D341Med (cell line): ENCODE results near the gene CEP104.

Experiments used
- DNase-seq: peaks from one replicate; pipeline ENCODE4 v3.0.0; 2012; ENCODE audit warnings: low spot score

CEP104 gene

DNA sequence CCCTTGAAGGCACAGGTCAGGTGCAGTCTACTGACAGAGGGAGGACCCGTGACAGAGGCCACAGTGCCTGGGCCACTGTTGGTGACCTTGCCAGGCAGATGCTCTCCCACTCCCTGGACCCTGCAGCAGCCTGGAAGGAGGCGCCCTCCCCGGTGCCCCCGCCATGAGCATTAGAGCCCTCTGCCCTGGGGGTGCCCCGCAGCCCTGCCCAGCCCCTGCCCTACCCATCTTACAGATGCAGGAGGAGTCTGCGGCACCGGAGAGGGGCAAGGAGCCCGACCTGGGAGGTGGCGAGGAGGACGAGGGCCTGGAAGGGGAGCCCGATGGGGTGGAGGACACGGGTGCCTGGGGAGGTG, 94.2 kb downstream of the CEP104 start:
- no peak for DNase-seq

DNA sequence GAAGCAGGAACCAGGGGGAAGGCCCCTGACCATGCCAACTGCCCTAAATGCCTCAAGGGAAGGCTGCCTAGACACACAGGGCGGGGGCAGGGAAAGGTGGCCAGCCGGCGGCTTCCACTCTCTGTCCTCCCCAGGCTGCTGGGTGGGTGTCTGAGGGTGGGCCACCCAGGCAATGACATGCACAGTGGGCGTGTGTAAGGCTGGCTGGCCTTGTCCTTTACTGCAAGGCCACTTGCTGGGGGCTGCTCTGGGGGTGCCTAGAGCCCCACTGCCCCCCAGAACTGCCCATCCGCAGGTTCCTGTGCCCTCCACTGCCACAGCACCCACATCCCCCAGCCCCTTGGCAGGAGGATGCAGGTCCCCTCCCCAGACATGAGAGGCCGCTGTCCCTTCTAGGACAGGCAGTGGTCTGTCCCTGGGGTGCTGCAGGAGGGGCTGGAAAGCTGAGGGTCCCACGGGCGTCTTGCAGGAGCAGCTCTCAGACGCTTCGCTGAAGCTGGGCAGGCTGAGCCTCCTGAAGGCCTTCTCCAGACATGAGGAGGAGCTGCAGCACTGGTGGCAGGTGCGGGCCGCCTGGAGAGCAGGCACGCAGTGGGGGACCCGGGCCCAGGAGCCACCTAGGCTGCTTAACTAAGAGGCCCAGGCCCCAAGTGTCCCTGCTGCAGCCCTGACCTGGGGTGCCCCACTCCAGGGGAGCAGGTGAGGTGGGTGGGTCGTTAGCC, 94.7 kb downstream of the CEP104 start:
- DNase-seq = no peak
